Mesothelial cell of epicardium (in vitro differentiated cells): ENCODE measurements around the gene PROCR. TPM values are rescaled to one million over a fixed set of nuclear protein-coding genes. Genes with fewer than 3 reads are reported as not detected.
"Not testable (repeated sequence)": the region's sequence is repeated elsewhere in the genome, so short reads cannot be mapped to it uniquely, and the experiment has no call there.

Source experiments
- DNase-seq, 2 experiments: peaks; one replicate each; pipeline ENCODE4 v3.0.0; 2021; ENCODE audit warnings: low spot score in 2 of 2; ENCODE audit not compliant: unreplicated experiment in 2 of 2
- H3K27ac Mint-ChIP-seq: 2 replicates; pipeline ENCODE4 v1.8.0; 2021; ENCODE audit warnings: mixed read lengths
- H3K27me3 Mint-ChIP-seq: 2 replicates; pipeline ENCODE4 v1.8.0; 2021; ENCODE audit warnings: low read depth, mixed read lengths
- H3K36me3 Mint-ChIP-seq: 2 replicates; pipeline ENCODE4 v1.8.0; 2021; ENCODE audit warnings: mixed read lengths
- H3K4me1 Mint-ChIP-seq: 2 replicates; pipeline ENCODE4 v1.8.0; 2021; ENCODE audit warnings: mixed read lengths
- H3K4me3 Mint-ChIP-seq: 2 replicates; pipeline ENCODE4 v1.8.0; 2021; ENCODE audit warnings: mild to moderate bottlenecking, moderate library complexity, mixed read lengths
- H3K9me3 Mint-ChIP-seq: 2 replicates; pipeline ENCODE4 v1.8.0; 2021; ENCODE audit warnings: mixed read lengths
- total RNA-seq: library from RNA; stranded (reverse); gene quantifications from 3 replicates; pipeline ENCODE4 v1.2.1, GENCODE V29; 2021
- TF ChIP-seq, protein P1 (sequence below): fragments of 200-600 bp; sonication (generic); IDR thresholded peaks from one replicate; pipeline ENCODE4 v1.5.0; 2021; ENCODE audit warnings: antibody characterized with exemption; ENCODE audit not compliant: unreplicated experiment

Gene PROCR
- total RNA-seq, 1 donor from 2014 or later: 4.0 TPM

DNA sequence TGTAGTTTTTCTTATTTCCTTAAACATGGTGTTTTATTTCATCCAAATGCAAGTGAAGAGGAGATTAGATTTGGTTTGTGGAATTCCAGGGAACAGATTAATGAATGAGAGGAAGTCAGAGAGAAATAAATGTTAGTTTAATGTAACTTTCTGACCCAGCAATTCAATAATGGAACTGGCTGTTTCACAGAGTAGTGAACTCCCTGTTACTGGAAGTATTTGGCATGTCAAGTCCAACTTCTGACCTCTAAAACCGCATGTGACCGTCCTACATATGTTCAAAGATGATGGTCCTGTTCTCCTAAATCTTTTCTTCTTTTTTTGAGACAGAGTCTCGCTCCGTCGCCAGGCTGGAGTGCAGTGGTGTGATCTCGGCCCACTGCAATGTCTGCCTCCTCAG lies 18.7 kb downstream of the PROCR start:
- H3K27ac Mint-ChIP-seq: no peak overlapping the region
- no peak overlapping the region for H3K4me3 Mint-ChIP-seq

DNA sequence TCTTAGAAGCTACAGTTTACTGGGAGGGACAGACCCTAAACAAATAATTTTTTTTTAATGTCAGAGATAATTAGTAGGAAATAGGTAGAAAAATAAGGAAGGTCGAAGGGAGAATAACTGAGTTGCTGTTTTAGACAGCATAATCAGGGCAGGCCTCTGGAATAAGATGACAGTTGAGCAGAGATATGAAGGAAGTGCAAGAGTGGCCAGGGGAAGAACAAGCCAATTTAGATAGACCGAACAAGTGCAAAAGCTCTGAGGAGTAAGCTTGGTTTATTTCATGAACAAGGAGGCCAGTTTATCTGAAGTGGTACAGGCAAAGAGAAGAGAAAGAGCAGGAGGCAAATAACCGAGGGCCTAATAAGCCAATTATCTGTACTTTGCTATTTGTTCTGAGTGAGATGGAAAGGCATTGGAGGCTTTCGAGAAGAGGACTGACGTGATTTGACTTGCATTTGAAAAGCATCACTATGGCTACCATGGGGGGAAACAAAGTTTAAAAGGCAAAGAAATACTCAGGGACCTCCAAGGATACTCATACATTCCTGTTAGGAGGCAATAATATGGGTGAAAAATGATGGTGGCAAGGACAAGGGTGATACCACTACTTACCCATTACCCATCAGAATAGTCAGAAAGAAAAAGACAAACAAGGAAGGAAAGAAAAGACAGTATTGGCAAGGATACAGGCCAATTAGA lies 19.7 kb downstream of the PROCR start:
- DNase-seq: no peak
- Mint-ChIP-seq H3K4me3 (no peak overlapping the region), H3K4me1 (peaks cover 23% of the 10 kb centered on the region), H3K9me3 (peaks cover 28% of the 10 kb centered on the region), H3K36me3 (peaks cover 16% of the 10 kb centered on the region), H3K27ac (peak overlapping the region; percentile 41), H3K27me3 (no peaks in the 10 kb centered on the region)
- TF ChIP-seq, protein P1, sequence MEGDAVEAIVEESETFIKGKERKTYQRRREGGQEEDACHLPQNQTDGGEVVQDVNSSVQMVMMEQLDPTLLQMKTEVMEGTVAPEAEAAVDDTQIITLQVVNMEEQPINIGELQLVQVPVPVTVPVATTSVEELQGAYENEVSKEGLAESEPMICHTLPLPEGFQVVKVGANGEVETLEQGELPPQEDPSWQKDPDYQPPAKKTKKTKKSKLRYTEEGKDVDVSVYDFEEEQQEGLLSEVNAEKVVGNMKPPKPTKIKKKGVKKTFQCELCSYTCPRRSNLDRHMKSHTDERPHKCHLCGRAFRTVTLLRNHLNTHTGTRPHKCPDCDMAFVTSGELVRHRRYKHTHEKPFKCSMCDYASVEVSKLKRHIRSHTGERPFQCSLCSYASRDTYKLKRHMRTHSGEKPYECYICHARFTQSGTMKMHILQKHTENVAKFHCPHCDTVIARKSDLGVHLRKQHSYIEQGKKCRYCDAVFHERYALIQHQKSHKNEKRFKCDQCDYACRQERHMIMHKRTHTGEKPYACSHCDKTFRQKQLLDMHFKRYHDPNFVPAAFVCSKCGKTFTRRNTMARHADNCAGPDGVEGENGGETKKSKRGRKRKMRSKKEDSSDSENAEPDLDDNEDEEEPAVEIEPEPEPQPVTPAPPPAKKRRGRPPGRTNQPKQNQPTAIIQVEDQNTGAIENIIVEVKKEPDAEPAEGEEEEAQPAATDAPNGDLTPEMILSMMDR: no peak

More for the DNA sequence above, 18.7 kb downstream of the PROCR start:
- DNase-seq: no peak
- peaks cover 25% of the 10 kb centered on the region for H3K9me3 Mint-ChIP-seq
- TF ChIP-seq, protein P1: no peak
- H3K4me1 Mint-ChIP-seq: peaks cover 23% of the 10 kb centered on the region
- peaks cover 12% of the 10 kb centered on the region for H3K36me3 Mint-ChIP-seq
- no peaks in the 10 kb centered on the region for H3K27me3 Mint-ChIP-seq

DNA sequence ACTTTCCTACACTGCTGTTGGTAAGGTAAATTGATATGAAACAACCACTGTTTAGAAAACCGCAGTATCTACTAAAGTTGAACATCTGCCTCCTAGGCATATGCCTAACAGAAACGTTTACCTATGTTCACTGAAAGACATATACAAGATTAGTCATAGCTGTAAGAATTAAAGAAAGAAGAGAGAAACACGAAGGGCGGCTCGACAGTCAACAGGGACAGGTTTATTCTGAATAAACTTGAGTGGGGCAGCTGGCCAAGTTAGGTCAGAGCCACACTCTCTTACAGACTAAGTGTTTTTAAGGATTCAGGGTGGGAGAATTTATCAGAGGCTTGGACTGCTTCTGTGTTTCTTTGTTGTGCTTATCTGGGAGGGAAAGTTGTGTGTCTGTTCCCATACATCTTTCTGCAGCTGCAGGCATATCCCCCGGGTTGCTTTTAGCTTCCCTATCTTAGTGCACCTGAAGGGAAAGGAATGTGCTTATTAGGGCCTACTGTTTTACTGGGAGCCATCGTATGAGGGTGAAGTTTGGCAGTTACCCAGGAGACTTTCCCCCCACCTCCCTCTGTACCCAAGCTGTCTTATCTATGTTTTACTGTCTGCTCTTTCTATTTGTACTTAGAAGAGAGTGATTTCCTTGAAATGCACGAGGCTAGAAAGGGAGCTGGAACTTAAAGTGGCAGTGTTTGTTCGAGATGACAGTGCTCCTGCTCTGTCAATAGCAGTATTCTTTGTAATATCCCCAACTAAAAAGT lies 20.4 kb downstream of the PROCR start:
- peak overlapping the region; percentile 88 for H3K27ac Mint-ChIP-seq
- no peak overlapping the region for H3K4me3 Mint-ChIP-seq
- H3K9me3 Mint-ChIP-seq: peaks cover 36% of the 10 kb centered on the region
- H3K27me3 Mint-ChIP-seq: no peaks in the 10 kb centered on the region
- no peak for DNase-seq
- TF ChIP-seq, protein P1: no peak
- peaks cover 23% of the 10 kb centered on the region for H3K4me1 Mint-ChIP-seq
- H3K36me3 Mint-ChIP-seq: peaks cover 23% of the 10 kb centered on the region

DNA sequence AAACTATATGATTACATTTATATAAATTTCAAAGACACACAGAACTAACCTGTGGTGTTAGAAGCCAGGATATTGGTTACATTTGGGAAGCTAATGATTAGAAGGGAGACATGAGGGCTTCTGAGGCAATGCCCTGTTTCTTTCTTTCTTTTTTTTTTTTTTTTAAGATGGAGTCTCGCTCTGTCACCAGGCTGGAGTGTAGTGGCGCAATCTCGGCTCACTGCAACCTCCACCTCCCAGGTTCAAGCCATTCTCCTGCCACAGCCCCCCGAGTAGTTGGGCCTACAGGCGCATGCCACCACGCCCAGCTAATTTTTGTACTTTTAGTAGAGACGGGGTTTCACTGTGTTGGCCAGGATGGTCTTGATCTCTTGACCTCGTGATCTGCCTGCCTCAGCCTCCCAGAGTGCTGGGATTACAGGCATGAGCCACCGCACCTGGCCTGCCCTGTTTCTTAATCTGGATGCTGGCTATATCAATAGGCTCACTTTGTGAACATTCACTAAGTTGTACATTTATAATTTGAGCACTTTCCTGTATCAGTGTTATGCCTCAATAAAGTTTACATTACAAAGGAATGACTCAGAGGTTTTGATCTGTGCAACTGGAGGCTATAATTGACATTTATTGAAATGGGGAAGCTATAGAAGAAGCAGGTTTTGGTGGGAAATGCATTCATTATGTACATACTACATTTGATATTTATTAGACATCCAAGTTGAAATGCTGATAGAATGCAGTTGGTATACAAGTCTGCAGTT lies 21.3 kb downstream of the PROCR start:
- DNase-seq, H3K27me3 Mint-ChIP-seq, H3K4me3 Mint-ChIP-seq, H3K27ac Mint-ChIP-seq: not testable (repeated sequence)
- Mint-ChIP-seq H3K9me3 (peaks cover 38% of the 10 kb centered on the region), H3K4me1 (peaks cover 23% of the 10 kb centered on the region), H3K36me3 (peaks cover 25% of the 10 kb centered on the region)

DNA sequence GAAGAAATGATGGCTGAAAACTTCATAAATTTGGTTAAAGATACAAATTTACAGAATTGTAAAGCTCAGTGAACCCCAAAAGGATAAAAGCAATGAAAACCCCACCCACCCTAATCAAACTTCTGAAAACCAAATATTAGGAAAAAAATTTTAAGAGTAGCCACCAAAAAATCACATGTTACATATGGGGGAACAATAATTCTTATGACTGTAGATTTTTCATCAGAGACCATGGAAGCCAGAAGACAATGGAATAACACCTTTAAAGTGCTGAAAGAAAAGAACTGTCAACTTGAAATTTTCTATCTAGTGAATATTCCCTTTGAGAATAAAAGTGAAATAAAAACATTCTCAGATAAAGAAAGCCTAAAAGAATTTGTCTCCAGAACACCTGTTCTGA lies 24.4 kb downstream of the PROCR start:
- Mint-ChIP-seq H3K4me3 (no peak overlapping the region), H3K27me3 (no peaks in the 10 kb centered on the region), H3K27ac (no peak overlapping the region), H3K36me3 (peaks cover 34% of the 10 kb centered on the region), H3K9me3 (peaks cover 47% of the 10 kb centered on the region), H3K4me1 (peaks cover 19% of the 10 kb centered on the region)
- DNase-seq: no peak
- TF ChIP-seq, protein P1: no peak
